ENCODE measurements around the gene USP31.

GRCh38 chr16:23110257-23110899 is 38.9 kb downstream of the USP31 start:
- TF ChIP-seq POLR2A (IDR thresholded peaks at IDR 0.05) (no peak), CTCF (IDR thresholded peaks at IDR 0.05) (no peak)
